T47D (cell line): ENCODE results near the gene GCNA.
A peak's percentile ranks its signal among the peaks of the same experiment; 100 is the strongest.
"Not testable (repeated sequence)": the region's sequence is repeated elsewhere in the genome, so short reads cannot be mapped to it uniquely, and the experiment has no call there.

Source experiments
- DNase-seq, 2 experiments: peaks; one replicate each; pipeline versions ENCODE4 v3.0.0 to v3.0.0-alpha.2; 2011 to 2012; ENCODE audit warnings: low read depth in 1 of 2, low spot score in 1 of 2
- JUND ChIP-seq: IDR thresholded peaks from 2 replicates; pipeline ENCODE4 v1.6.1; 2012; ENCODE audit warnings: low read depth
- in situ Hi-C: cut with HindIII; loops from 2 replicates; pipeline ENCODE4 v1.10.0; 2016; ENCODE audit warnings: low sequenced_read_pairs, low pct_unique_long_range_greater_than_20kb

The GCNA gene

GRCh38 chrX:71650333-71650969 is 72.2 kb downstream of the GCNA start:
- DNase-seq: peak in 1 of 2 experiments; percentile 24
- in situ Hi-C loops: no loop called here
- TF ChIP-seq JUND: no peak

DNA sequence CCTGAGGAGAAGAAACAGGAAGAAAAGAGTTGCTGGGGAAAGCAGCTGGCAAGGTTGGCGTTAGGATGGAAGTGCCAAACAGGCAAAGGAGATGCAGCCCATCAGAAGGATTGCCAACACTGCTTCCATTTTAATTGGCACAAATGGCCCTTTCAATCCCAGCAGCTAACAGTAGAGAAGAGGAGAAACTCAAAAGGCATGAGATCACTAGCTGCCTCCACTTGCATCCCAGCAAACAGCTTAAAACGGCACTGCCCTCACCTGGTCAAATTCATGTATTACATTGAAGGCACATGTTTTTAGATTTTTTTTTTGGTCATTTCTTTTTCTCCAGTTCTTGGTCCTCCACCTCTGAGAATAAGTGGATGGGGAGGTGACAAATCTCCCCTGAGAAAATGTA is 74.2 kb downstream of the GCNA start:
- DNase-seq: peak in 1 of 2 experiments; percentile 53
- TF ChIP-seq JUND: no peak
- in situ Hi-C loops: no loop called here

GRCh38 chrX:71653344-71653743 is 75.1 kb downstream of the GCNA start:
- no peak for TF ChIP-seq JUND
- DNase-seq: no peak
- in situ Hi-C loops: no loop called here

DNA sequence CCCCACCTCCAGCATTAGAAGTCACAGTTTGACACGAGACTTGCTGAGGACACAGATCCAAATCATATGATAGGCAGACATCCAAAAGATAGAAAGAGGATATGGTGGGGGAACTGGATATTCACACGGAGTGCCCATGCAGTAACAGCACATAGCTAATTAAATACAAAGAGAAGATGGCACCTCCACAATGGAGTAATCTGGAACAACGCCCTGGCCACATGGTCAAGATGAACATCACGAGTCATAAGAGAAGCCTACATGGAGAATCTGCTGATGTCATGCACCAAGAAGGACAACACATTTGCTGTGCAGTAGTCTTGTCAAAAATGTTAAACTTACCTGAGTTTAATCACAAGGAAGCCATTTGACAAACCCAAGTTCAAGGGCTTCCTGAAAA is 79.0 kb downstream of the GCNA start:
- in situ Hi-C loops: no loop called here
- no peak for DNase-seq

GRCh38 chrX:71659342-71659741 is 81.1 kb downstream of the GCNA start:
- no peak for DNase-seq
- in situ Hi-C loops: no loop called here
- no peak for TF ChIP-seq JUND

More for the DNA sequence above, 79.0 kb downstream of the GCNA start:
- TF ChIP-seq JUND: no peak

- no peak for TF ChIP-seq JUND
Measured at GRCh38 chrX:71659959-71660358, 81.7 kb downstream of the GCNA start.

GRCh38 chrX:71660562-71661416 is 82.6 kb downstream of the GCNA start:
- no peak for TF ChIP-seq JUND
- no peak for DNase-seq
- in situ Hi-C loops: no loop called here

More at GRCh38 chrX:71659959-71660358, 81.7 kb downstream of the GCNA start:
- in situ Hi-C loops: no loop called here
- no peak for DNase-seq

- no peak for TF ChIP-seq JUND
- in situ Hi-C loops: no loop called here
- DNase-seq: no peak
Measured at GRCh38 chrX:71661919-71662318, 83.7 kb downstream of the GCNA start.

- in situ Hi-C loops, DNase-seq: not testable (repeated sequence)
Measured at GRCh38 chrX:71662654-71663053, 84.4 kb downstream of the GCNA start.
